SU-DHL-6 (cell line): ENCODE data around the gene USP47.

Experiments used
- H2AFZ ChIP-seq: fragments of 200-600 bp; sonication (generic); 2 replicates; pipeline ENCODE4 v1.6.1; 2014; ENCODE audit warnings: low read depth, mild to moderate bottlenecking, moderate library complexity, mixed read lengths, antibody characterized with exemption, low read length; ENCODE audit not compliant: severe bottlenecking
- H3F3A ChIP-seq: fragments of 200-600 bp; shearing (Covaris generic); 2 replicates; pipeline ENCODE4 v1.6.0; 2016; ENCODE audit warnings: antibody characterized with exemption, mild to moderate bottlenecking; ENCODE audit not compliant: insufficient read depth
- H3K27ac ChIP-seq: fragments of 200-600 bp; sonication (generic); 2 replicates; pipeline ENCODE4 v1.5.1; 2016; ENCODE audit warnings: low read depth, mild to moderate bottlenecking, low read length, moderate library complexity, mixed read lengths
- H3K27me3 ChIP-seq: fragments of 200-600 bp; sonication (generic), shearing (Covaris generic); 2 replicates; pipeline ENCODE4 v1.6.0; 2014; ENCODE audit warnings: mild to moderate bottlenecking, low read length
- H3K36me3 ChIP-seq: fragments of 200-600 bp; sonication (generic); 2 replicates; pipeline ENCODE4 v1.6.1; 2014; ENCODE audit warnings: mild to moderate bottlenecking, low read length, mixed read lengths
- H3K4me2 ChIP-seq: fragments of 300-600, 200-600 bp; shearing (Covaris generic), sonication (generic); 2 replicates; pipeline ENCODE4 v1.6.0; 2014; ENCODE audit warnings: low read length, low read depth, mild to moderate bottlenecking; ENCODE audit not compliant: poor library complexity, severe bottlenecking
- H3K4me3 ChIP-seq: fragments of 200-600 bp; sonication (generic); 2 replicates; pipeline ENCODE4 v1.5.1; 2014; ENCODE audit warnings: antibody characterized with exemption, low read length, mild to moderate bottlenecking, mixed read lengths; ENCODE audit not compliant: insufficient read depth, poor library complexity, severe bottlenecking
- H3K79me2 ChIP-seq: fragments of 200-600 bp; sonication (generic); 2 replicates; pipeline ENCODE4 v1.6.1; 2014; ENCODE audit warnings: mild to moderate bottlenecking, low read length, moderate library complexity; ENCODE audit not compliant: insufficient read depth
- H3K9ac ChIP-seq: fragments of 200-600 bp; sonication (generic); 2 replicates; pipeline ENCODE4 v1.7.0; 2014; ENCODE audit warnings: mild to moderate bottlenecking, low read length
- H3K9me2 ChIP-seq: fragments of 200-600 bp; sonication (generic); replicated peaks from 2 replicates; pipeline ENCODE4 v1.6.1; 2014; ENCODE audit warnings: low read length; ENCODE audit not compliant: insufficient read depth
- H3K9me3 ChIP-seq: fragments of 200-600 bp; sonication (generic); 2 replicates; pipeline ENCODE4 v1.6.1; 2014; ENCODE audit warnings: low read length, mixed read lengths; ENCODE audit not compliant: insufficient read depth
- H4K20me1 ChIP-seq: fragments of 200-600 bp; sonication (generic); 2 replicates; pipeline ENCODE4 v1.6.1; 2014; ENCODE audit warnings: low read depth, mild to moderate bottlenecking, antibody characterized with exemption, low read length, moderate library complexity, mixed read lengths
- EZH2phosphoT487 ChIP-seq: fragments of 200-600 bp; sonication (generic), shearing (Covaris generic); conservative IDR thresholded peaks from 2 replicates; pipeline ENCODE4 v1.6.1; 2018; ENCODE audit warnings: mild to moderate bottlenecking, antibody characterized with exemption, low read length, moderate library complexity, mixed read lengths
- TF ChIP-seq, protein P1 (sequence below): fragments of 200-600 bp; sonication (generic); IDR thresholded peaks from one replicate; pipeline ENCODE4 v1.5.1; 2017; ENCODE audit warnings: antibody characterized with exemption, mild to moderate bottlenecking, low read length, moderate library complexity; ENCODE audit not compliant: insufficient read depth, poor library complexity, severe bottlenecking

Gene USP47

DNA sequence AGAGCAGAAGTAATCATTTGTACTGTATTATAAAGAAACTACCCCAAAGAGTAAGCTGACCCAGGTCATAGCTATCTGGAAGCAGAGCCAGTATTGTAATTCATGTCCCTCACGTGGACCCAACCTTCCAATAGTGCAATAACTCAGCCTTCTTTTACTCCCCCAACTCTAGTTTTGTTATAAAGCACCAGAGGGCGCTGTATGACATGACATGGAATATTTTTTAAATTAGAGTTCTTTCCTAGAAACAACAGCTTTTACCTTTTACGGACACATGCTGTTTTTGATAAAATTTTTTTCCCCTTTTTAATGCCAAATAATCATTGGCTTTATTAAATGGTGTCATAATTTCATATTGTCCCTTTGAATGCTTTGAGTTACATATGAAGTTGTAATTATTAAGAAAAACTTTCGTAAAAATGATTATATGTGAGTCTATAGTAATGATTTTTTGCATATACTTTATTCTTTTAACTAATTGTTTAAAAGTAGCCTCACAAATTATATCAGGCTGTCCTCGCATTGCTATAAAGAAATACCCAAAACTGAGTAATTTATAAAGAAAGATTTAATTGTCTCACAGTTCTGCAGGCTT, 89.8 kb downstream of the USP47 start:
- H3K9me2 ChIP-seq = no peaks in the 10 kb centered on the region
- H3K27ac ChIP-seq = no peak overlapping the region
- peaks cover 23% of the 10 kb centered on the region; the same call in 1 of the 2 replicates for H3K36me3 ChIP-seq
- H3K27me3 ChIP-seq = no peaks in the 10 kb centered on the region
- no peaks in the 10 kb centered on the region for H4K20me1 ChIP-seq
- TF ChIP-seq, protein P1, sequence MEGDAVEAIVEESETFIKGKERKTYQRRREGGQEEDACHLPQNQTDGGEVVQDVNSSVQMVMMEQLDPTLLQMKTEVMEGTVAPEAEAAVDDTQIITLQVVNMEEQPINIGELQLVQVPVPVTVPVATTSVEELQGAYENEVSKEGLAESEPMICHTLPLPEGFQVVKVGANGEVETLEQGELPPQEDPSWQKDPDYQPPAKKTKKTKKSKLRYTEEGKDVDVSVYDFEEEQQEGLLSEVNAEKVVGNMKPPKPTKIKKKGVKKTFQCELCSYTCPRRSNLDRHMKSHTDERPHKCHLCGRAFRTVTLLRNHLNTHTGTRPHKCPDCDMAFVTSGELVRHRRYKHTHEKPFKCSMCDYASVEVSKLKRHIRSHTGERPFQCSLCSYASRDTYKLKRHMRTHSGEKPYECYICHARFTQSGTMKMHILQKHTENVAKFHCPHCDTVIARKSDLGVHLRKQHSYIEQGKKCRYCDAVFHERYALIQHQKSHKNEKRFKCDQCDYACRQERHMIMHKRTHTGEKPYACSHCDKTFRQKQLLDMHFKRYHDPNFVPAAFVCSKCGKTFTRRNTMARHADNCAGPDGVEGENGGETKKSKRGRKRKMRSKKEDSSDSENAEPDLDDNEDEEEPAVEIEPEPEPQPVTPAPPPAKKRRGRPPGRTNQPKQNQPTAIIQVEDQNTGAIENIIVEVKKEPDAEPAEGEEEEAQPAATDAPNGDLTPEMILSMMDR = peak; percentile 69
- no peak for TF ChIP-seq EZH2phosphoT487
- H3F3A ChIP-seq = no peaks in the 10 kb centered on the region
- H2AFZ ChIP-seq = no peak overlapping the region
- H3K4me3 ChIP-seq = no peak overlapping the region
- no peak overlapping the region for H3K4me2 ChIP-seq
- no peaks in the 10 kb centered on the region for H3K9me3 ChIP-seq
- H3K9ac ChIP-seq = no peak overlapping the region
- no peaks in the 10 kb centered on the region for H3K79me2 ChIP-seq

DNA sequence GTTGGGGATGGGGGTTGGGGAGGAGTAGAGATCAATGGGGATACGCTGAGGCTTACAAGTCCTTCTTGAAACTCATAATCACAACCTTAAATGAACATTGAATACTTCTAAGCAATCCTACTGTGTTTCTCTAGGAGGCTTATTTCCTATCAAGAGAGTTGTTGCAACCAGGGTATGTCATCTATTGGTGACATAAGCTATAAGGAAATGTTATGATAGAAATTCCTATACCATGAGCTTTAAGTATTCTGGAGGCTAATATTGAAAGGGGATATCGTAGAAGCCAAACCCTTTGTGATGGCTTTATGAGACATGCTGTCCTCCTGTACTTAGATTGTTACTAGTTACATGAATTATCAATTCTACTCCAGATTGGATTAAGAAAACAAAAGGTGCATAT, 93.8 kb downstream of the USP47 start:
- Histone ChIP-seq H3K4me3 (no peak overlapping the region), H3K9me3 (no peaks in the 10 kb centered on the region), H3K79me2 (no peaks in the 10 kb centered on the region), H3K9ac (no peak overlapping the region), H3F3A (no peaks in the 10 kb centered on the region), H3K4me2 (no peak overlapping the region), H3K9me2 (no peaks in the 10 kb centered on the region), H4K20me1 (no peaks in the 10 kb centered on the region), H3K36me3 (peaks cover 33% of the 10 kb centered on the region; the same call in 1 of the 2 replicates), H3K27me3 (no peaks in the 10 kb centered on the region), H2AFZ (no peak overlapping the region), H3K27ac (no peak overlapping the region)
- TF ChIP-seq, protein P1 = no peak
- TF ChIP-seq EZH2phosphoT487 = no peak

DNA sequence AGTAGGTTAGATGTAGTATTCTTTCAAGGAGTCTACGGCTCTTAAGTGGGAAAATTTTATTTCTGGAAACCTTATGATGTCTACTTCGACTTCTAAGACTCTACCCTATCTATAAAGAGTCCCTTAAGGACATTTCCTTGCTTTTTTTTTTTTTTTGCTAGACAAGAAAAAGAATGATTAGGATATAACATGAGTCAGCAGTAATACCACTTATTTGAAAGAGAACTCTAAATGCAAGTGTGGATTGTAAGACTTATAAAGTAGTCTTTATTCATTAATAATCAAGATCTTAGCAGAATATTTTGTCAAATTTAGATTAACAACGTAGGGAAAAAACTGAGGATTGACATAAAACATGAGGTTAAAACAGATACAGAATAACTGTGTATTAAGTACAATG, 95.7 kb downstream of the USP47 start:
- H3K27me3 ChIP-seq = no peaks in the 10 kb centered on the region
- H3K9ac ChIP-seq = no peak overlapping the region
- H3K79me2 ChIP-seq = no peaks in the 10 kb centered on the region
- no peaks in the 10 kb centered on the region for H4K20me1 ChIP-seq
- peaks cover 39% of the 10 kb centered on the region for H3K36me3 ChIP-seq
- H3F3A ChIP-seq = no peaks in the 10 kb centered on the region
- H3K9me3 ChIP-seq = no peaks in the 10 kb centered on the region
- H3K4me3 ChIP-seq = no peak overlapping the region
- H3K4me2 ChIP-seq = no peak overlapping the region
- TF ChIP-seq, protein P1 = no peak
- no peak for TF ChIP-seq EZH2phosphoT487
- H3K27ac ChIP-seq = no peak overlapping the region
- H2AFZ ChIP-seq = no peak overlapping the region
- no peaks in the 10 kb centered on the region for H3K9me2 ChIP-seq
